RWPE1 (cell line): Measurements from ENCODE around the gene SLFNL1.

Experiments used
- CTCF ChIA-PET: fragments of 350-600 bp; sonication (Branson Sonifier 250); formaldehyde crosslinking; extraction: SDS; loops from one replicate; lab custom pipeline; 2021; lab: Yijun Ruan, JAX
- POLR2A ChIA-PET: fragments of 400-600 bp; formaldehyde crosslinking; extraction: SDS; loops from one replicate; lab custom pipeline; 2020; ENCODE audit warnings: antibody characterized with exemption; ENCODE audit not compliant: low non-redundant PET; lab: Yijun Ruan, JAX
- DNase-seq: peaks from one replicate; pipeline ENCODE4 v3.0.0; 2012; ENCODE audit warnings: low spot score
- H3K27ac ChIP-seq: fragments of 450-650 bp; 2 replicates; pipeline ENCODE4 v1.5.1; 2017
- CTCF ChIP-seq: fragments of 450-650 bp; conservative IDR thresholded peaks from 2 replicates; pipeline ENCODE4 v1.5.1; 2017; ENCODE audit warnings: low read depth, mild to moderate bottlenecking

Gene SLFNL1

GRCh38 chr1:40978886-40979240 is 42.7 kb downstream of the SLFNL1 start:
- CTCF ChIA-PET = interaction anchor here (0.5 to 1.0 kb wide), 2 partner anchors 17 to 956 kb away, joined by 3 to 4 read pairs; no protein-coding TSS in a partner anchor
- POLR2A ChIA-PET = no interaction called here
- no peak for TF ChIP-seq CTCF
- H3K27ac ChIP-seq = peak overlapping the region; percentile 94
- DNase-seq = no peak

GRCh38 chr1:40977716-40978115 is 43.8 kb downstream of the SLFNL1 start:
- ChIA-PET POLR2A (no interaction called here), CTCF (no interaction called here)
- no peak for DNase-seq
- TF ChIP-seq CTCF = no peak
- H3K27ac ChIP-seq = no peak overlapping the region

GRCh38 chr1:40976952-40977690 is 44.4 kb downstream of the SLFNL1 start:
- CTCF ChIA-PET = interaction anchor here (1.1 kb wide), 1 partner anchor 114 kb away, joined by 3 read pairs; no protein-coding TSS in a partner anchor
- TF ChIP-seq CTCF = no peak
- POLR2A ChIA-PET = no interaction called here
- no peak overlapping the region for H3K27ac ChIP-seq
- DNase-seq = no peak

- no peak for DNase-seq
- ChIA-PET CTCF (interaction anchor here (0.7 kb wide), 1 partner anchor 428 kb away, joined by 3 read pairs; no protein-coding TSS in a partner anchor), POLR2A (no interaction called here)
- H3K27ac ChIP-seq = no peak overlapping the region
- TF ChIP-seq CTCF = no peak
Measured at GRCh38 chr1:40974945-40975344, 46.6 kb downstream of the SLFNL1 start.

GRCh38 chr1:40973912-40974311 is 47.6 kb downstream of the SLFNL1 start:
- TF ChIP-seq CTCF = no peak
- CTCF ChIA-PET = no interaction called here
- no peak for DNase-seq
- no peak overlapping the region for H3K27ac ChIP-seq
- POLR2A ChIA-PET = no interaction called here

- POLR2A ChIA-PET = no interaction called here
- CTCF ChIA-PET = interaction anchor here (1.2 kb wide), 1 partner anchor 19 kb away, joined by 3 read pairs; no protein-coding TSS in a partner anchor
- no peak for DNase-seq
- no peak for TF ChIP-seq CTCF
- H3K27ac ChIP-seq = no peak overlapping the region
Measured at GRCh38 chr1:40971966-40972365, 49.6 kb downstream of the SLFNL1 start.
